HCT116 (cell line): ENCODE results near the gene KIF5C. TPM values are rescaled to one million over a fixed set of nuclear protein-coding genes. Genes with fewer than 3 reads are reported as not detected.

Source experiments
- ATAC-seq: fragments of 200-7000 bp; cut with Tn5 transposase; 2 replicates; pipeline ENCODE4 v1.9.1; 2020; ENCODE audit warnings: mild to moderate bottlenecking, moderate library complexity
- BruUV-seq: library from RNA; stranded (reverse); fragments of 400-500 nt; replicated peaks from 2 replicates; lab custom pipeline; 2021; lab: Mats Ljungman, UMichigan
- CTCF ChIA-PET: fragments of 300-600 bp; sonication (Branson Sonifier 250); formaldehyde crosslinking; loops from one replicate; lab custom pipeline; 2021; ENCODE audit warnings: antibody characterized with exemption; lab: Charles Lee
- POLR2A ChIA-PET: fragments of 300-600, 350-600 bp; sonication (Branson Sonifier 250); formaldehyde crosslinking; loops from one replicate; lab custom pipeline; 2021; ENCODE audit warnings: antibody characterized with exemption; lab: Charles Lee
- RAD21 ChIA-PET, 2 experiments: fragments of 300-600 bp; sonication (Branson Sonifier 250); formaldehyde crosslinking; loops; one replicate each; lab custom pipeline; 2023; ENCODE audit warnings: low total read pairs in 2 of 2; ENCODE audit not compliant: uncharacterized antibody in 2 of 2, unreplicated experiment in 2 of 2, low non-redundant PET in 1 of 2; lab: Charles Lee
- DNase-seq: peaks from one replicate; pipeline ENCODE4 v3.0.0-alpha.2; 2010; ENCODE audit warnings: low read depth, low spot score
- H2AFZ ChIP-seq: fragments of 200-600 bp; shearing (Covaris generic), sonication (generic); 2 replicates; pipeline ENCODE4 v1.6.1; 2017; ENCODE audit warnings: low read depth, mixed run types, mixed read lengths, antibody characterized with exemption, low read length; ENCODE audit not compliant: poor library complexity, severe bottlenecking
- H3K27ac ChIP-seq: 2 replicates; pipeline ENCODE4 v1.5.1; 2012; ENCODE audit warnings: low read depth, low read length
- H3K27me3 ChIP-seq: fragments of 200-600 bp; sonication (generic); 2 replicates; pipeline ENCODE4 v1.6.1; 2016; ENCODE audit warnings: mixed run types, low read length, mixed read lengths; ENCODE audit not compliant: insufficient read depth
- H3K36me3 ChIP-seq, 2 experiments: fragments of 200-500 bp in 1 of 2; fragments of 200-600 bp in 1 of 2; sonication (Bioruptor generic) in 1 of 2; sonication (generic) in 1 of 2; 2 replicates each; pipeline versions ENCODE4 v1.5.1 to v1.6.1; 2014 to 2016; ENCODE audit warnings: low read length in 2 of 2, inconsistent platforms in 1 of 2, mixed read lengths in 1 of 2, mixed run types in 1 of 2; ENCODE audit not compliant: insufficient read depth in 2 of 2, control insufficient read depth in 1 of 2
- H3K4me1 ChIP-seq, 2 experiments: fragments of 200-600 bp in 1 of 2; sonication (generic) in 1 of 2; 2 replicates each; pipeline versions ENCODE4 v1.5.1 to v1.6.1; 2012 to 2017; ENCODE audit warnings: low read length in 2 of 2, inconsistent platforms in 1 of 2, mild to moderate bottlenecking in 1 of 2, mixed read lengths in 1 of 2, mixed run types in 1 of 2, moderate library complexity in 1 of 2; ENCODE audit not compliant: insufficient read depth in 2 of 2, control insufficient read depth in 1 of 2
- H3K4me2 ChIP-seq: fragments of 200-600 bp; sonication (generic); 2 replicates; pipeline ENCODE4 v1.6.1; 2017; ENCODE audit warnings: mixed run types, low read length, mixed read lengths
- H3K4me3 ChIP-seq, 2 experiments: fragments of 200-600 bp in 1 of 2; sonication (generic) in 1 of 2; replicated peaks in 1 of 2; 2 replicates each; pipeline ENCODE4 v1.5.1; 2011 to 2016; ENCODE audit warnings: low read length in 2 of 2, control low read depth in 1 of 2, low read depth in 1 of 2, mild to moderate bottlenecking in 1 of 2, mixed read lengths in 1 of 2, mixed run types in 1 of 2
- H3K79me2 ChIP-seq: fragments of 200-600 bp; sonication (generic); 2 replicates; pipeline ENCODE4 v1.6.1; 2017; ENCODE audit warnings: mild to moderate bottlenecking, mixed run types, low read length, moderate library complexity, mixed read lengths; ENCODE audit not compliant: insufficient read depth
- H3K9ac ChIP-seq: fragments of 200-600 bp; sonication (generic); 2 replicates; pipeline ENCODE4 v1.6.1; 2016; ENCODE audit warnings: low read length, mixed read lengths
- H3K9me2 ChIP-seq: fragments of 200-600 bp; sonication (generic), shearing (Covaris generic); 2 replicates; pipeline ENCODE4 v1.6.1; 2017; ENCODE audit warnings: mixed run types, mild to moderate bottlenecking, moderate library complexity; ENCODE audit not compliant: insufficient read depth
- H3K9me3 ChIP-seq, 2 experiments: fragments of 200-500 bp in 1 of 2; fragments of 200-600 bp in 1 of 2; sonication (Bioruptor generic) in 1 of 2; sonication (generic) in 1 of 2; 2 replicates each; pipeline ENCODE4 v1.6.1; 2014 to 2017; ENCODE audit warnings: low read length in 2 of 2, mixed read lengths in 2 of 2, inconsistent platforms in 1 of 2, low read depth in 1 of 2, mild to moderate bottlenecking in 1 of 2, mixed run types in 1 of 2, moderate library complexity in 1 of 2; ENCODE audit not compliant: control insufficient read depth in 1 of 2, insufficient read depth in 1 of 2
- H4K20me1 ChIP-seq: fragments of 200-600 bp; sonication (generic), shearing (Covaris generic); 2 replicates; pipeline ENCODE4 v1.6.1; 2017; ENCODE audit warnings: mixed run types, mild to moderate bottlenecking, moderate library complexity; ENCODE audit not compliant: insufficient read depth
- CBX3 ChIP-seq: IDR thresholded peaks from 2 replicates; pipeline ENCODE4 v1.6.1; 2012; ENCODE audit warnings: low read depth
- CEBPB ChIP-seq: IDR thresholded peaks from 2 replicates; pipeline ENCODE4 v1.6.1; 2012; ENCODE audit warnings: low read depth
- ELF1 ChIP-seq: IDR thresholded peaks from 2 replicates; pipeline ENCODE4 v1.6.1; 2012; ENCODE audit warnings: low read depth, borderline replicate concordance
- EZH2 ChIP-seq: fragments of 200-600 bp; sonication (generic); IDR thresholded peaks from 2 replicates; pipeline ENCODE4 v1.6.1; 2017; ENCODE audit warnings: antibody characterized with exemption, mixed run types
- EZH2phosphoT487 ChIP-seq: fragments of 200-600 bp; IDR thresholded peaks from 2 replicates; pipeline ENCODE4 v1.6.1; 2018; ENCODE audit warnings: antibody characterized with exemption, borderline replicate concordance
- JUND ChIP-seq: IDR thresholded peaks from 2 replicates; pipeline ENCODE4 v1.6.1; 2012
- MAX ChIP-seq: IDR thresholded peaks from 2 replicates; pipeline ENCODE4 v1.6.1; 2012
- POLR2AphosphoS5 ChIP-seq: IDR thresholded peaks from 2 replicates; pipeline ENCODE4 v1.6.1; 2011; ENCODE audit warnings: mild to moderate bottlenecking, low read depth, low read length, moderate library complexity
- RAD21 ChIP-seq: IDR thresholded peaks from 2 replicates; pipeline ENCODE4 v1.6.1; 2012; ENCODE audit warnings: low read depth, mild to moderate bottlenecking
- SP1 ChIP-seq: IDR thresholded peaks from 2 replicates; pipeline ENCODE4 v1.6.1; 2012; ENCODE audit warnings: low read depth
- SRF ChIP-seq: IDR thresholded peaks from 2 replicates; pipeline ENCODE4 v1.6.1; 2012; ENCODE audit warnings: low read depth
- TCF7L2 ChIP-seq: IDR thresholded peaks from 2 replicates; pipeline ENCODE4 v1.7.0; 2011; ENCODE audit warnings: borderline replicate concordance, inconsistent platforms; ENCODE audit not compliant: insufficient read depth, insufficient read length; ENCODE audit errors: extremely low read depth
- ZFX ChIP-seq: fragments of 450-650 bp; IDR thresholded peaks from 2 replicates; pipeline ENCODE4 v1.6.1; 2017
- ZNF274 ChIP-seq: fragments of 200-500 bp; sonication (Bioruptor generic); IDR thresholded peaks from 2 replicates; pipeline ENCODE4 v1.6.1; 2014; ENCODE audit warnings: mild to moderate bottlenecking, low read depth, low read length, inconsistent platforms
- intact Hi-C: fragments of 100-400 bp; cut with micrococcal nuclease; formaldehyde crosslinking; loops from 2 replicates; pipeline ENCODE4 v1.10.0; 2022
- total RNA-seq: library from RNA; stranded (reverse); gene quantifications from one replicate; pipeline ENCODE4 v1.2.1, GENCODE V29; 2021; ENCODE audit not compliant: unreplicated experiment

KIF5C gene
- total RNA-seq, 1 experiment from 2014 or later, result 6.5 TPM

GRCh38 chr2:149068996-149069888 lies 194.2 kb downstream of the KIF5C start (continued):
- TF ChIP-seq CBX3, result no peak
- TF ChIP-seq, all 23 proteins: peak for 0

DNA sequence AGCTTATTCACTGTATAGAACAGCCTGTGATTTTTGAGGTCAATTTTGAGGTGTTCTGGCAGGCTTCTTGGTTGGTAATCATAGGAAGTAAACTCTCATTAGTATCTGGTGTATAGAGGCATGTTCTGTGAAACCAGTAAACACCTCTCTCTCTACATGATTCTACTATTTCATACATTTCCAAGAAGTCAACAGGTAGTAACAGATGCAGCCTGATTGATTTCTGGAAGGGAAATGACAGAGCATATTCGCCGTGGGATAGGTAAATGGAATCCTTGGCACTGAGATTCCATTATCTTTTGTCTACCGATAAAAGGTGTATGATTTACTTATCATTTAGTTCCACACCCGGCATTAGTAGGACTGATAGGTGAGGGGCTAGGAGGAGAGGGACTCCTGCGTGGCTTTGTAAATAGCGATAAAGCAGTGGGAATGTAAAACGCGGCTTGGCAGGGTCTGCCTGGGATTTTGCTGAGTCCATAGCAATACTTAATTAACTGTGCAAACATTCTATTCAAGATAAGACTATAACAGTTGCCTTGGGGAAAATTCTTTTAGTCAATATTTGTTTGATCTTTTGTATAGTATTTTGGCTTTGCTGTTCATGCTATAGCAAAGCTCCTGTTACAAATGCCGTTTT lies 195.8 kb downstream of the KIF5C start:
- no peaks in the 10 kb centered on the region for H3K79me2 ChIP-seq
- BruUV-seq, result no TSS peak
- CTCF ChIA-PET, result no interaction called here
- no peaks in the 10 kb centered on the region for H3K9me2 ChIP-seq
- no peak overlapping the region for H3K4me2 ChIP-seq
- no peaks in the 10 kb centered on the region for H3K4me1 ChIP-seq
- H3K27ac ChIP-seq, result no peak overlapping the region
- RAD21 ChIA-PET, result no interaction called here
- POLR2A ChIA-PET, result no interaction called here
- H2AFZ ChIP-seq, result no peak overlapping the region
- H3K36me3 ChIP-seq, result no peaks in the 10 kb centered on the region
- H3K27me3 ChIP-seq, result no peaks in the 10 kb centered on the region
- no peak overlapping the region for H3K4me3 ChIP-seq
- H3K9me3 ChIP-seq, result no peaks in the 10 kb centered on the region
- ATAC-seq, result no peak
- H4K20me1 ChIP-seq, result no peaks in the 10 kb centered on the region
- no peak overlapping the region for H3K9ac ChIP-seq
- no peak for TF ChIP-seq EZH2phosphoT487
- TF ChIP-seq POLR2AphosphoS5, result no peak
- TF ChIP-seq ZFX, result no peak
- no peak for TF ChIP-seq MAX
- TF ChIP-seq RAD21, result no peak
- no peak for TF ChIP-seq SRF
- TF ChIP-seq ZNF274, result no peak
- no peak for TF ChIP-seq ELF1
- TF ChIP-seq JUND, result no peak
- no peak for TF ChIP-seq SP1
- no peak for TF ChIP-seq CEBPB
- no peak for TF ChIP-seq EZH2
- no peak for TF ChIP-seq TCF7L2
- intact Hi-C loops, result no loop called here
- no peak for DNase-seq
